ENCODE data around the gene WASF3.
"Not testable (repeated sequence)": the region's sequence is repeated elsewhere in the genome, so short reads cannot be mapped to it uniquely, and the experiment has no call there.

WASF3 gene

GRCh38 chr13:26590951-26591350 is 33.5 kb downstream of the WASF3 start:
- DNase-seq = no peak

- no peak for DNase-seq
These were observed 34.2 kb downstream of the WASF3 start for GRCh38 chr13:26591672-26592071.

DNA sequence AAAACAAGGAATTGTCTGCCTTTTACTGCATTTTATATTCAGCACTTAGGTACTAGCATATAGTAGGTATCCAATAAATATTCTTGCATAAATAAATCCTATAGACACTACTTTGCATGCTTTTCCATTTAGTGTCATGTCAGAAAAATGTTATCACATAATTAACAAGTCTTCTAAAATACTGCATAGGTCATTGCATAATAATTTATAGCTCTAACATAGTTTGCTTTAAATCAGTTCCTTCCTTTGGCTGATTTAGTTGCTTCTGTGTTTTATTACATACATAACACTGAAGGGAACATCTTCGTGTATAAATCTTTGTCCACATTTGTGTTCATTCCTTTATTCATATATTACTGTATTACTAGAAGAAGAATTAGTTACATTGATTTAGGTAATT is 36.2 kb downstream of the WASF3 start:
- no peak for DNase-seq

- DNase-seq = no peak
These were observed 36.9 kb downstream of the WASF3 start for GRCh38 chr13:26594363-26594762.

- no peak for DNase-seq
These were observed 39.0 kb downstream of the WASF3 start for GRCh38 chr13:26596458-26596857.

DNA sequence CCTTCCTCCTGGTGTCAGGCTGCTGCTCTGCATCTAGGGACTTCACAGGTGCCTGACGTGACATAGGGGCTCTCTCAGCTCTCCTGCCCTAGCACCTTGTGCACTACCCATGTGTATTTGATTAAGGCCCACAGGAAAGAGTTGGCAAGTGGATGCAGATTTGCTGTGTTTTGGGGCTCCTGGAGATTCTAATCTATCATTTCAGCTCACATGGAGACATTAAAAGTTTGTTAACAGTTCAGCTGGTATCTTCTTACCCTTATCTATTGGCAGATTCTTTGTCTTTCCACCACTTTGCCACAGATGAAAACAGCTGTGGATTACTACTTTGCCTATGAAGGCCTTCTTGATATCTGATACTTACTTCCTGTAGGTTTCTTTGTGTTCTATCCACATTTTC is 41.9 kb downstream of the WASF3 start:
- no peak for DNase-seq

- no peak for DNase-seq
These were observed 42.4 kb downstream of the WASF3 start for GRCh38 chr13:26599860-26600259.

DNA sequence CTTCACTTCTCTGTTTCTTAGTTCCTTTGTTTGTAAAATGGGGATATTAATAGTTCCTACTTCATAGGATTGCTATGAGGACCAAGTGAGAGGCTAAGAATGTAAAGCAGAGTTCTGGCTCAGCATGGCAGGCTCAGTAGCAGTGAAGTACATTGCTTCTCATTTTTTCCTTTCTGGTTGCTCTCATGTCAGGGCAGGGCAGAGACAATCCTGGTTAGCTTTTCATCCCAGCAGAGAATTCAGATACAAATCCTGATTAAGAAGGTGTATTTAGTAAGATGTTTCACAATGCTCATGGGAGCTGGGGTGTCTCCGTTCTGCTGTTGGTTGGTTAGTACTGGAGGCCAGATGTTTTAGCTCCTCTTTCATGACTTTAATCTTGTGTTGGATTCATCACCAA is 42.9 kb downstream of the WASF3 start:
- no peak for DNase-seq

DNA sequence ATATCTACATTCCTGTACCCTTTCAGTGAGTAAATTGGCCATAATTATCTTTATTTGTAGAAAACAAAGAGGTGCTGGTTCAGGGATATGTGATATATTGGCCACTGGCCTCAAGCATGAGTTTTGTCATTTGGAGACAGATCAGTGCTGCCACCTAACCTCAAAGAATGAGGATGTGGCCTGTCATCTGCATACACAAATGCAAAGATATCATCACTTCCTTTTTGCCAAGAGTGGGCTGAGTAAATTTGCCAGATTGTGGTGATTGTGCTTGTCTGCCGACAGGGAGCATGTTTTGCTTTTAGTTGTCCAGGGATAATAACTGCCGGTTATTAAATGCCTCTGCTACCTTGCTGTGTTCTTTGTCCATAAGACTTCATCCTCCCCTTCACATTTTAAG is 44.2 kb downstream of the WASF3 start:
- DNase-seq = no peak

- DNase-seq = no peak
These were observed 45.3 kb downstream of the WASF3 start for GRCh38 chr13:26602783-26603182.

DNA sequence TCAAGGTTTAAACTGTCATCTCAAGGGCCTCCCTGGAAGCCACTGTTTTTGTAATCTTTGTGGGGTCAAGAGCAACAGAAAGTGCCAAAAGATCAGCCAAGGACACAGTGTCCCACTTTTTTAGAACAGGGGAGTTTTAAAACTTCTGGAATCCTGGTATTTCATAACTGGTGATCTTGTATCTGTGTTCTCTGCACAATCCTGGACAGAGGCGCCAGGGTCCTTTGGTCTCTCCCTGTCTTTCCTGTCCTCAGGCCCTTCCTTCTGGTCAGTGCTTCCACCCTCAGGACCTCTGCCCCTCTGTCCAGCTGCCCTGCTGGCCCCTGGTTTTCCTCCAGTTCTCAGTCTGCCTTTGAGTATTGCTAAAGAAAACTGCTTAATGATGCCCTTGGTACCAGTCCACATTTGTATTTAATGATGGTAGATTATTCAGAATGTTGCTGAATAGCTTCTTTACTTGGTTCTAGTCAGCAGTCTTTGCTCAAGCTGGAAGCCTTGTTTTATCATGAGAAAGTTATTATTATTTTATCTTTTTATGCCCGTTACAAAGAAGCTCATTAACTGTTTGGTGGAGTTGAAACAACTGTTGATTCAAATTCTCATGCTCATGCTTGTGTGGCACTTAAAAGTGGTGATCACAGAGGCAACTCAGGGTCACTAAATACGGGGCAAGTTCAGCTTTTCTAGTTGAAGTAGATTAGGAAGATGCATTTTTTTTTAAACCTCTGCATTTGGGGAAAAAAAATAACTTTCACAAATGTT is 47.5 kb downstream of the WASF3 start:
- no peak for DNase-seq

GRCh38 chr13:26605845-26606244 is 48.4 kb downstream of the WASF3 start:
- no peak for DNase-seq

DNA sequence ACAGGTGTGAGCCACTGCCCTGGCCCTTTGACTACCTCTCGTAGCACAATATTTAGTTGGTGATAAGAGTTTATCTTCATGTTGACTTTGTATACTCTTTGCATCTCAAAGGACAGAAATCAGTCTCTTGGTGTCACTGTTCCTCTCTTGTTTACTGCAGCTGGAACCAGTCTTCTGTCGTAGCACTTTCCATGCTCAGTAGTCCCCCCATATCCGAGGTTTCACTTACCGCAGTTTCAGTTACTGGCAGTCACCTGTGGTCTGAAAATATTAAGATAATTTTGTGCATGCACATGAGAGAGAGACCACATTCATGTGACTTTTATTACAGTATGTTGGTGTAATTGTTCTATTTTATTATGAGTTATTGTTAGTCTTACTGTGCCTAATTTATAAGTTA is 49.1 kb downstream of the WASF3 start:
- DNase-seq = no peak

- no peak for DNase-seq
These were observed 57.2 kb downstream of the WASF3 start for GRCh38 chr13:26614721-26615120.

DNA sequence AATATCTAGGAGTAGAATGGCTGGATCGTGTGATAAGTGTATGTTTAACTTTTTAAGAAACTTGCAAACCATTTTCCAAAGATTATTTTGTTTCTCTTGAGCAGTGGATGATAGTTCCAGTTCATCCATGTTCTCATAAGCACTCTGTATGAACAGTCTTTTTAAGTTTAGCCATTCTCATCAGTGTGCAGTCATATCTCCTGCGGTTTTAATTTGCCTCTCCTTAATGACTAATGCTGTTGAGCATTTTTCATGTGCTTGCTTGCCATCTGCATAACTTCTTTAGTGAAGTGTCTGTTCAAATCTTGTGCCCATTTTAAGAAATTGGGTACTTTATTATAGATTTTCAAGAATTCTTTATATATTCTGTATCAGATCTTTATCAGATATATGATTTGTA is 58.6 kb downstream of the WASF3 start:
- DNase-seq = no peak

- no peak for DNase-seq
These were observed 61.2 kb downstream of the WASF3 start for GRCh38 chr13:26618726-26619125.

DNA sequence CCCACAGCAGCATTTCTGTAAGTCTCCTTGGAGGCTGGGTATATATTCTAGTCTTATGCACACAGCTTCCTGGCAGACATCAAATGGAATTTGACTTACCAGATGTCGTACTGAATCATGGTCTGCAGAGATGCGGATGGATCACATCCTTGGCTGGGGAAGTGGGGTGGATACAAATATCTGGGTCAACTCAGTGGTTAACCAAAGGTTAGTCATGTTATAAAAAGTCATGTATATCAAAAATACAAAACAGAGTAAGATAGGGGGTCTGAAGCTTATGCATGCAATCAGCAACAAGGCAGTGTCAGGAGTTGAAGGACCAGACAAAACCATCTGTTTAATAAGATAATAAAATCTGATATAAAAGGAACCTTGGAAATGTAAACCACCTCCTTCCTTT is 61.9 kb downstream of the WASF3 start:
- no peak for DNase-seq

DNA sequence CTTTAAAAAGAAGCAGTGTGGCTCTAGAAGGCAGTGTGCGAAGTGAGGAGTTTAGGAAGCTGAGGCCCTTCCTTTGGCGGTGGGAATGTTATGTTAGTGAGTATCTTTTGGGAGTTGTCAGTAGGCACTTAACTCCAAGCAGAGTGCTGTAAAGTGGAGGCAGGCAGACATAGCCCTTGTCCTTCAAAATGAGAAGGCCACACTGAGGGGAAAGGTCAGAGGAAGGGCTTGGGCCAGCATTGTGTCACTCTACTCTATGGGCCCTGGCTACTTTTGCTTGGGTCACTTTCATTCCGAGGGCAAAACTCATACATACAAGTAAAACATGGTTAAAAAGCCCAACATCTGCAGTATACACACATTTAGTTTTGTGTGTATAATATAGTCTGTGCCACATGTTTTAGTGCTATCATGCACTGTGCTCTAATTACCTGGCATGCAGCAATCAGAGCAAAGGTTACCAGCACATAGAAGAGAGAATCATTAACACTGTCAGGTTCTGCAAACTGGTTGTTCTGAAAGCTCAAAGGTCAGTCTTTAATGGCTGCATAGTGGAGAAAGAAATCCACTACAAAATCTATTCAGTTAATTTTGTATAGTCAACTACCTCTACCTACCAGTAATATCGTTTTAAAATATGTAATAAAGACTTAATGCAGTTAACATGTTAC is 64.4 kb downstream of the WASF3 start:
- no peak for DNase-seq

DNA sequence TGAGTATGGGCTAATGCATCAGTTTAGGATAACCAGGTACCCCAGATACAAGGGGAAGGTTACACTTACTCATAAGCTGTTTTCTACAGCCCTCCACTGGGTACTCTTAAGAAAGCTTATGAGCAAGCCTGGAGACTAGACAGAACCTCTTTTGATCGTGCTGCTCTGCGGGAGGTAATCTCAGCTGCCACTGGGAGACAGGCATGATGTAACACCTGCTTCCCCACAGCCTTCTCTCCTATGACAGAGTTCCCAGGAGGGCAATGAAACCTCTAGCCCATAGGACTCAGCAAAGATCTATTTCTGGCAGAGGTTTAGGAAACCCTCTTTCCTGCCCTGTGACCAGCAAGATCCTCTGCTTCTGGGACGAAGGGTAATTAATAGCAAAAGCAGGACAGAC is 65.6 kb downstream of the WASF3 start:
- DNase-seq = no peak

DNA sequence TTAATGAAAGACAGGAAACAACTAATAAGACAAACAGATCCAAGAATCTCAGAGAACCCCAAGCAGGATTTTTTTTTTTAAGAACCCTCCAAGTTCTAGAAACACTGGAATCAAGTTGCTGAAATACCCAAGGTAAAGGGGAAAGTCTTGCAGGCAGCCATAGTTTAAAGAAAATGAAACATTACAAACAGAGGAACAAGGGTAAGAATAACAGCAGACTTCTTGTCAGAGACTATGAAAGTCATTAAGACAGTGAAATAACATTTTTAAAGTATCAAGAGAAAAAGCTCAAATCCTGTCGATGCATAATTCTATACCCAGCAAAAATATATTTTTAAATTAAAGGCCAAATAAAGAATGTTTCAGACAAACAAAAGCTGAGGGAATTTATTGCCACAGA is 67.1 kb downstream of the WASF3 start:
- DNase-seq = no peak

- DNase-seq = no peak
These were observed 68.8 kb downstream of the WASF3 start for GRCh38 chr13:26626271-26626670.

GRCh38 chr13:26628706-26629105 is 71.2 kb downstream of the WASF3 start:
- no peak for DNase-seq

GRCh38 chr13:26629260-26629825 is 71.9 kb downstream of the WASF3 start:
- DNase-seq = no peak

DNA sequence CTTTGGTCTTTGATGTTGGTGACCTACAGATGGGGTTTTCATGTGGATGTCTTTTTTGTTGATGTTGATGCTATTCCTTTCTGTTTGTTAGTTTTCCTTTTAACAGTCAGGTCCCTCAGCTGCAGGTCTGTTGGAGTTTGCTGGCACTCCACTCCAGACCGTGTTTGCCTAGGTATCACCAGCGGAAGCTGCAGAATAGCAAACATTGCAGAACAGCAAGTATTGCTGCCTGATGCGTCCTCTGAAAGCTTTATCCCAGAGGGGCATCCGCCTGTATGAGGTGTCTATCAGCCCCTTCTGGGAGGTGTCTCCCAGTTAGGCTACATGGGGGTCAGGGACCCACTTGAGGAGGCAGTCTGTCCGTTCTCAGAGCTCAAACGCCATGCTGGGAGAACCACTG is 78.2 kb downstream of the WASF3 start:
- DNase-seq = not testable (repeated sequence)

Measured in activated naive CD4-positive, alpha-beta T cell treated with Interleukin-2 at 50 U/mL for 16 hours (primary cell).